Measurements from ENCODE around the gene IL1RAPL1.
"Not testable (repeated sequence)": the region's sequence is repeated elsewhere in the genome, so short reads cannot be mapped to it uniquely, and the experiment has no call there.

DNA sequence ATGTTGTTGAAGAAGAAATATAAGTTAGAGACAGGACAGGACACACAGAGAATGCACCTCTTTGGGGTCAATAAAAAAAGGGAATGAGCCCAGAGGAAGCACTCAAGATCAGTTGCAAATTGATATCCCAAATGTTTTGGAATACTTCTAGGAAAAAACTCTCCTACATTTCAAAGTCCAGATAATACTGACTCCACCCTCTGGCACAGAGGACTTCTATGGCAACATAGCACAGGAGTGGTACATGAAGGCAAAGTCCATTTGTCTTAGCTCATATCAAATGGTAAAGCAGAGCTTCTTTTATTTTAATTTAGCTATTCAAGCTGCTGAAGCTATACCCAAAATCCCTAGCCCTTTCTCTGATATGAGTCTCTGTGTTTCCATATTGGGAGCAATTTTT lies 787.5 kb downstream of the IL1RAPL1 start:
- TF ChIP-seq EZH2 (IDR thresholded peaks at IDR 0.05; ENCODE audit: borderline replicate concordance, low read length), result not testable (repeated sequence)
- TF ChIP-seq, protein P1, sequence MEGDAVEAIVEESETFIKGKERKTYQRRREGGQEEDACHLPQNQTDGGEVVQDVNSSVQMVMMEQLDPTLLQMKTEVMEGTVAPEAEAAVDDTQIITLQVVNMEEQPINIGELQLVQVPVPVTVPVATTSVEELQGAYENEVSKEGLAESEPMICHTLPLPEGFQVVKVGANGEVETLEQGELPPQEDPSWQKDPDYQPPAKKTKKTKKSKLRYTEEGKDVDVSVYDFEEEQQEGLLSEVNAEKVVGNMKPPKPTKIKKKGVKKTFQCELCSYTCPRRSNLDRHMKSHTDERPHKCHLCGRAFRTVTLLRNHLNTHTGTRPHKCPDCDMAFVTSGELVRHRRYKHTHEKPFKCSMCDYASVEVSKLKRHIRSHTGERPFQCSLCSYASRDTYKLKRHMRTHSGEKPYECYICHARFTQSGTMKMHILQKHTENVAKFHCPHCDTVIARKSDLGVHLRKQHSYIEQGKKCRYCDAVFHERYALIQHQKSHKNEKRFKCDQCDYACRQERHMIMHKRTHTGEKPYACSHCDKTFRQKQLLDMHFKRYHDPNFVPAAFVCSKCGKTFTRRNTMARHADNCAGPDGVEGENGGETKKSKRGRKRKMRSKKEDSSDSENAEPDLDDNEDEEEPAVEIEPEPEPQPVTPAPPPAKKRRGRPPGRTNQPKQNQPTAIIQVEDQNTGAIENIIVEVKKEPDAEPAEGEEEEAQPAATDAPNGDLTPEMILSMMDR (conservative IDR thresholded peaks at IDR 0.05 in 1 of 2, IDR thresholded peaks at IDR 0.05 in 1 of 2; ENCODE audit: extremely low read depth in 1 of 2, insufficient read depth in 1 of 2, low read depth in 1 of 2, low read length in 2 of 2), result not testable (repeated sequence)

All from mammary epithelial cell (primary cell).